ENCODE measurements around the gene PDE4D. TPM values are rescaled to one million over a fixed set of nuclear protein-coding genes. Genes with fewer than 3 reads are reported as not detected.

The PDE4D gene
- total RNA-seq, 1 donor from 2014 or later: 50.0 TPM

GRCh38 chr5:59525957-59526356, 367.6 kb downstream of the PDE4D start:
- H3K4me1 Mint-ChIP-seq (ENCODE audit: unreplicated experiment): peaks cover 12% of the 10 kb centered on the region
- H3K4me3 Mint-ChIP-seq: no peak overlapping the region
- H3K36me3 Mint-ChIP-seq: peaks cover 8% of the 10 kb centered on the region
- no peaks in the 10 kb centered on the region for H3K27me3 Mint-ChIP-seq
- no peak for DNase-seq (ENCODE audit: extremely low spot score, unreplicated experiment)
- no peak overlapping the region for H3K27ac Mint-ChIP-seq
- peaks cover 6% of the 10 kb centered on the region for H3K9me3 Mint-ChIP-seq
- no peak for TF ChIP-seq CTCF (conservative IDR thresholded peaks at IDR 0.05)

GRCh38 chr5:59525311-59525710, 368.2 kb downstream of the PDE4D start:
- peaks cover 8% of the 10 kb centered on the region for H3K36me3 Mint-ChIP-seq
- peaks cover 6% of the 10 kb centered on the region for H3K9me3 Mint-ChIP-seq
- no peak for DNase-seq (ENCODE audit: extremely low spot score, unreplicated experiment)
- no peak for TF ChIP-seq CTCF (conservative IDR thresholded peaks at IDR 0.05)
- no peak overlapping the region for H3K4me3 Mint-ChIP-seq
- H3K27ac Mint-ChIP-seq: no peak overlapping the region
- peaks cover 12% of the 10 kb centered on the region for H3K4me1 Mint-ChIP-seq (ENCODE audit: unreplicated experiment)
- no peaks in the 10 kb centered on the region for H3K27me3 Mint-ChIP-seq

- no peak for TF ChIP-seq CTCF (conservative IDR thresholded peaks at IDR 0.05)
- Mint-ChIP-seq H3K4me1 (ENCODE audit: unreplicated experiment) (no peaks in the 10 kb centered on the region), H3K27me3 (no peaks in the 10 kb centered on the region), H3K27ac (no peak overlapping the region), H3K36me3 (peaks cover 8% of the 10 kb centered on the region), H3K9me3 (peaks cover 6% of the 10 kb centered on the region), H3K4me3 (no peak overlapping the region)
- DNase-seq (ENCODE audit: extremely low spot score, unreplicated experiment): no peak
Observed at GRCh38 chr5:59522201-59522831, 371.2 kb downstream of the PDE4D start.

GRCh38 chr5:59521476-59521875, 372.1 kb downstream of the PDE4D start:
- H3K9me3 Mint-ChIP-seq: peaks cover 6% of the 10 kb centered on the region
- H3K4me1 Mint-ChIP-seq (ENCODE audit: unreplicated experiment): no peaks in the 10 kb centered on the region
- no peak for DNase-seq (ENCODE audit: extremely low spot score, unreplicated experiment)
- peaks cover 8% of the 10 kb centered on the region for H3K36me3 Mint-ChIP-seq
- H3K4me3 Mint-ChIP-seq: no peak overlapping the region
- no peak for TF ChIP-seq CTCF (conservative IDR thresholded peaks at IDR 0.05)
- H3K27ac Mint-ChIP-seq: no peak overlapping the region
- H3K27me3 Mint-ChIP-seq: no peaks in the 10 kb centered on the region

GRCh38 chr5:59519338-59519737, 374.2 kb downstream of the PDE4D start:
- H3K4me1 Mint-ChIP-seq (ENCODE audit: unreplicated experiment): no peaks in the 10 kb centered on the region
- peaks cover 5% of the 10 kb centered on the region for H3K9me3 Mint-ChIP-seq
- H3K27ac Mint-ChIP-seq: no peak overlapping the region

More at GRCh38 chr5:59519338-59519737, 374.2 kb downstream of the PDE4D start:
- DNase-seq (ENCODE audit: extremely low spot score, unreplicated experiment): no peak
- peaks cover 7% of the 10 kb centered on the region for H3K36me3 Mint-ChIP-seq
- no peaks in the 10 kb centered on the region for H3K27me3 Mint-ChIP-seq
- no peak overlapping the region for H3K4me3 Mint-ChIP-seq
- no peak for TF ChIP-seq CTCF (conservative IDR thresholded peaks at IDR 0.05)

All from type B pancreatic cell (in vitro differentiated cells).